HCT116 (cell line): ENCODE data around the gene TEAD1.
"Not testable (repeated sequence)": the region's sequence is repeated elsewhere in the genome, so short reads cannot be mapped to it uniquely, and the experiment has no call there.

Experiments used
- EZH2 ChIP-seq: fragments of 200-600 bp; sonication (generic); IDR thresholded peaks from 2 replicates; pipeline ENCODE4 v1.6.1; 2017; ENCODE audit warnings: antibody characterized with exemption, mixed run types
- POLR2A ChIP-seq: IDR thresholded peaks from 2 replicates; pipeline ENCODE4 v1.7.0; 2011; ENCODE audit warnings: borderline replicate concordance; ENCODE audit not compliant: insufficient read depth, insufficient read length; ENCODE audit errors: extremely low read depth
- POLR2AphosphoS5 ChIP-seq: IDR thresholded peaks from 2 replicates; pipeline ENCODE4 v1.6.1; 2011; ENCODE audit warnings: mild to moderate bottlenecking, low read depth, low read length, moderate library complexity
- RAD21 ChIP-seq: IDR thresholded peaks from 2 replicates; pipeline ENCODE4 v1.6.1; 2012; ENCODE audit warnings: low read depth, mild to moderate bottlenecking
- TF ChIP-seq, protein P1 (sequence below), 3 experiments: fragments of 200-600 bp in 1 of 3; sonication (generic) in 1 of 3; IDR thresholded peaks in 2 of 3; conservative IDR thresholded peaks in 1 of 3; 2 replicates each; pipeline ENCODE4 v1.5.1; 2012 to 2017; ENCODE audit warnings: low read depth in 2 of 3, low read length in 2 of 3, antibody characterized with exemption in 1 of 3, borderline replicate concordance in 1 of 3, control low read depth in 1 of 3, mild to moderate bottlenecking in 1 of 3, mixed read lengths in 1 of 3, mixed run types in 1 of 3, moderate library complexity in 1 of 3; ENCODE audit not compliant: insufficient read depth in 1 of 3
- TF ChIP-seq, protein P2 (sequence below): IDR thresholded peaks from 2 replicates; pipeline ENCODE4 v1.6.1; 2012

DNA sequence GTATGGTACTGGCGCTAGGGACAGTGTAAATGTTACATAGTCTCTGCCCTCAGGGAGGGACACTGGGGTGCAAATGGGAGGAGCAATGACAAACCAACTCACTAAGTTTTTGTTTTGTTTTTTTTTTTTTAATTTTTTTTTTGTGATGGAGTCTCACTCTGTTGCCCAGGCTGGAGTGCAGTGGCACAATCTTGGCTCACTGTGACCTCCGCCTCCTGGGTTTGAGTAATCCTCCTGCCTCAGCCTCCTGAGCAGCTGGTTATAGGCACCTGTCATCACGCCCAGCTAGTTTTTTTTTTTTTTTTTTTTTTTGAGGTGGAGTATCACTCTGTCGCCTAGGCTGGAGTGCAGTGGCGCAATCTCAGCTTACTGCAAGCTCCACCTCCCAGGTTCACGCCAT is 83.9 kb downstream of the TEAD1 start:
- TF ChIP-seq POLR2A, RAD21, POLR2AphosphoS5, EZH2: not testable (repeated sequence)
- TF ChIP-seq, protein P1, sequence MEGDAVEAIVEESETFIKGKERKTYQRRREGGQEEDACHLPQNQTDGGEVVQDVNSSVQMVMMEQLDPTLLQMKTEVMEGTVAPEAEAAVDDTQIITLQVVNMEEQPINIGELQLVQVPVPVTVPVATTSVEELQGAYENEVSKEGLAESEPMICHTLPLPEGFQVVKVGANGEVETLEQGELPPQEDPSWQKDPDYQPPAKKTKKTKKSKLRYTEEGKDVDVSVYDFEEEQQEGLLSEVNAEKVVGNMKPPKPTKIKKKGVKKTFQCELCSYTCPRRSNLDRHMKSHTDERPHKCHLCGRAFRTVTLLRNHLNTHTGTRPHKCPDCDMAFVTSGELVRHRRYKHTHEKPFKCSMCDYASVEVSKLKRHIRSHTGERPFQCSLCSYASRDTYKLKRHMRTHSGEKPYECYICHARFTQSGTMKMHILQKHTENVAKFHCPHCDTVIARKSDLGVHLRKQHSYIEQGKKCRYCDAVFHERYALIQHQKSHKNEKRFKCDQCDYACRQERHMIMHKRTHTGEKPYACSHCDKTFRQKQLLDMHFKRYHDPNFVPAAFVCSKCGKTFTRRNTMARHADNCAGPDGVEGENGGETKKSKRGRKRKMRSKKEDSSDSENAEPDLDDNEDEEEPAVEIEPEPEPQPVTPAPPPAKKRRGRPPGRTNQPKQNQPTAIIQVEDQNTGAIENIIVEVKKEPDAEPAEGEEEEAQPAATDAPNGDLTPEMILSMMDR (IDR thresholded peaks at IDR 0.05 in 2 of 3, conservative IDR thresholded peaks at IDR 0.05 in 1 of 3; ENCODE audit: borderline replicate concordance in 1 of 3, insufficient read depth in 1 of 3, low read depth in 2 of 3, low read length in 2 of 3): not testable (repeated sequence)
- TF ChIP-seq, protein P2, sequence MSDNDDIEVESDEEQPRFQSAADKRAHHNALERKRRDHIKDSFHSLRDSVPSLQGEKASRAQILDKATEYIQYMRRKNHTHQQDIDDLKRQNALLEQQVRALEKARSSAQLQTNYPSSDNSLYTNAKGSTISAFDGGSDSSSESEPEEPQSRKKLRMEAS: not testable (repeated sequence)
